Right lung (tissue), 5 donors: Measurements from ENCODE around the gene TMTC2. TPM values are rescaled to one million over a fixed set of nuclear protein-coding genes. Genes with fewer than 3 reads are reported as not detected.
"Not testable (repeated sequence)": the region's sequence is repeated elsewhere in the genome, so short reads cannot be mapped to it uniquely, and the experiment has no call there.

Source experiments
- DNase-seq, 2 donors: peaks; one replicate each; pipeline ENCODE4 v3.0.0-alpha.2; 2013
- polyA plus RNA-seq, 5 donors: library from polyadenylated mRNA; unstranded; fragments of 120-200 nt; gene quantifications; one replicate each; pipeline versions ENCODE4 v1.2.1 to v1.2.3, GENCODE V29; 2013; ENCODE audit warnings: inconsistent platforms in 1 of 5, low replicate concordance in 1 of 5; ENCODE audit not compliant: insufficient read length in 5 of 5, insufficient read depth in 1 of 5

Gene TMTC2
- polyA plus RNA-seq, 5 donors = 19.2 to 48.1 (median 43.6) TPM

GRCh38 chr12:83075471-83075870, 388.8 kb downstream of the TMTC2 start:
- DNase-seq = no peak

GRCh38 chr12:83077041-83077440, 390.3 kb downstream of the TMTC2 start:
- no peak for DNase-seq

- DNase-seq = peak; percentile 27 to 48
Observed at GRCh38 chr12:83082690-83083276, 396.1 kb downstream of the TMTC2 start.

GRCh38 chr12:83083616-83084015, 396.9 kb downstream of the TMTC2 start:
- no peak for DNase-seq

- no peak for DNase-seq
Observed at GRCh38 chr12:83084516-83085234, 398.0 kb downstream of the TMTC2 start.

GRCh38 chr12:83086023-83086422, 399.3 kb downstream of the TMTC2 start:
- no peak for DNase-seq

- no peak for DNase-seq
Observed at GRCh38 chr12:83089575-83089974, 402.9 kb downstream of the TMTC2 start.

GRCh38 chr12:83092129-83092528, 405.4 kb downstream of the TMTC2 start:
- DNase-seq = no peak

- DNase-seq = no peak
Observed at GRCh38 chr12:83092606-83093005, 405.9 kb downstream of the TMTC2 start.

- DNase-seq = no peak
Observed at GRCh38 chr12:83093426-83093825, 406.7 kb downstream of the TMTC2 start.

GRCh38 chr12:83097643-83098342, 411.1 kb downstream of the TMTC2 start:
- no peak for DNase-seq

- DNase-seq = no peak
Observed at GRCh38 chr12:83099436-83099835, 412.7 kb downstream of the TMTC2 start.

GRCh38 chr12:83102499-83102898, 415.8 kb downstream of the TMTC2 start:
- no peak for DNase-seq

- no peak for DNase-seq
Observed at GRCh38 chr12:83106873-83107272, 420.2 kb downstream of the TMTC2 start.

- no peak for DNase-seq
Observed at GRCh38 chr12:83110424-83110823, 423.7 kb downstream of the TMTC2 start.

- no peak for DNase-seq
Observed at GRCh38 chr12:83113945-83114344, 427.2 kb downstream of the TMTC2 start.

- no peak for DNase-seq
Observed at GRCh38 chr12:83114966-83115365, 428.3 kb downstream of the TMTC2 start.

GRCh38 chr12:83117926-83118325, 431.2 kb downstream of the TMTC2 start:
- DNase-seq = not testable (repeated sequence)

- DNase-seq = no peak
Observed at GRCh38 chr12:83121897-83122622, 435.4 kb downstream of the TMTC2 start.

- DNase-seq = no peak
Observed at GRCh38 chr12:83122623-83122934, 435.9 kb downstream of the TMTC2 start.

- DNase-seq = no peak
Observed at GRCh38 chr12:83123039-83123438, 436.3 kb downstream of the TMTC2 start.

- no peak for DNase-seq
Observed at GRCh38 chr12:83128540-83128939, 441.8 kb downstream of the TMTC2 start.

GRCh38 chr12:83130178-83130577, 443.5 kb downstream of the TMTC2 start:
- no peak for DNase-seq
